H1 (cell line): Measurements from ENCODE around the gene EEPD1. TPM values are rescaled to one million over a fixed set of nuclear protein-coding genes. Genes with fewer than 3 reads are reported as not detected.

Source experiments
- BACH1 ChIP-seq: IDR thresholded peaks from 2 replicates; pipeline ENCODE4 v1.6.1; 2012; ENCODE audit warnings: low read length, improper control_type of control experiment
- CHD2 ChIP-seq: IDR thresholded peaks from 2 replicates; pipeline ENCODE4 v1.6.1; 2012; ENCODE audit warnings: low read length, improper control_type of control experiment
- EGR1 ChIP-seq: IDR thresholded peaks from 2 replicates; pipeline ENCODE4 v1.6.1; 2011; ENCODE audit warnings: low read depth, low read length, borderline replicate concordance
- FOSL1 ChIP-seq: IDR thresholded peaks from 2 replicates; pipeline ENCODE4 v1.6.1; 2011; ENCODE audit warnings: mild to moderate bottlenecking, low read depth, low read length, moderate library complexity; ENCODE audit not compliant: insufficient read depth
- GABPA ChIP-seq: IDR thresholded peaks from 2 replicates; pipeline ENCODE4 v1.6.1; 2011; ENCODE audit warnings: mild to moderate bottlenecking, low read length, moderate library complexity, borderline replicate concordance; ENCODE audit not compliant: insufficient read depth
- HDAC2 ChIP-seq, 2 experiments: fragments of 300-600 bp in 1 of 2; sonication (generic) in 1 of 2; IDR thresholded peaks; 2 replicates each; pipeline ENCODE4 v1.6.1; 2011 to 2012; ENCODE audit warnings: low read depth in 2 of 2, low read length in 2 of 2, mild to moderate bottlenecking in 2 of 2, moderate library complexity in 2 of 2, borderline replicate concordance in 1 of 2, inconsistent platforms in 1 of 2
- JUN ChIP-seq: IDR thresholded peaks from 2 replicates; pipeline ENCODE4 v1.6.1; 2011; ENCODE audit warnings: low read depth, mild to moderate bottlenecking, improper control_type of control experiment, low read length
- KDM1A ChIP-seq: fragments of 200-600, 300-600 bp; sonication (generic); IDR thresholded peaks from 2 replicates; pipeline ENCODE4 v1.7.1; 2016; ENCODE audit warnings: mild to moderate bottlenecking, low read length, borderline replicate concordance
- KDM4A ChIP-seq: IDR thresholded peaks from one replicate; pipeline ENCODE4 v1.7.1; 2012; ENCODE audit warnings: low read depth, mild to moderate bottlenecking, moderate library complexity, low read length, inconsistent platforms; ENCODE audit not compliant: severe bottlenecking
- NRF1 ChIP-seq: IDR thresholded peaks from 2 replicates; pipeline ENCODE4 v1.6.1; 2011; ENCODE audit warnings: mild to moderate bottlenecking, low read depth, low read length, improper control_type of control experiment
- POLR2AphosphoS5 ChIP-seq: IDR thresholded peaks from 2 replicates; pipeline ENCODE4 v1.6.1; 2011; ENCODE audit warnings: low read depth, low read length
- RFX5 ChIP-seq: IDR thresholded peaks from 2 replicates; pipeline ENCODE4 v1.6.1; 2011; ENCODE audit warnings: low read depth, low read length, improper control_type of control experiment, borderline replicate concordance
- SIN3A ChIP-seq, 2 experiments: IDR thresholded peaks in 1 of 2; conservative IDR thresholded peaks in 1 of 2; 2 replicates each; pipeline ENCODE4 v1.6.1; 2011 to 2012; ENCODE audit warnings: low read length in 2 of 2, improper control_type of control experiment in 1 of 2, low read depth in 1 of 2, mild to moderate bottlenecking in 1 of 2
- SIRT6 ChIP-seq: IDR thresholded peaks from one replicate; pipeline ENCODE4 v1.7.1; 2012; ENCODE audit warnings: low read length, inconsistent platforms
- SP2 ChIP-seq: IDR thresholded peaks from 2 replicates; pipeline ENCODE4 v1.6.1; 2012; ENCODE audit warnings: mild to moderate bottlenecking, low read length, inconsistent platforms
- SP4 ChIP-seq: IDR thresholded peaks from 2 replicates; pipeline ENCODE4 v1.6.1; 2012; ENCODE audit warnings: low read length, inconsistent platforms
- SUZ12 ChIP-seq: fragments of 200-600 bp; sonication (generic); IDR thresholded peaks from 2 replicates; pipeline ENCODE4 v1.6.1; 2012; ENCODE audit warnings: mild to moderate bottlenecking, inconsistent platforms, low read length, moderate library complexity, mixed read lengths
- YY1 ChIP-seq: IDR thresholded peaks from 2 replicates; pipeline ENCODE4 v1.6.1; 2011; ENCODE audit warnings: low read depth, mild to moderate bottlenecking, low read length
- polyA plus RNA-seq, 7 experiments: library from polyadenylated mRNA; depleted of rRNA in 3 of 7; stranded (reverse) in 5 of 7; unstranded in 2 of 7; fragments of >200 nt in 5 of 7; fragments of 200-250 nt in 2 of 7; gene quantifications; 1 replicate in 5 of 7; 2 replicates in 1 of 7; 4 replicates in 1 of 7; pipeline versions ENCODE4 v1.2.1 to v1.2.3, GENCODE V29; 2011 to 2013; ENCODE audit warnings: missing spikeins in 2 of 7, mixed read lengths in 2 of 7
- total RNA-seq: library from RNA; stranded (reverse); fragmentation: NEBNext Ultra II Directional; extraction: Animal tissue kit (Norgen Biotek cat#: 25700); gene quantifications from 2 replicates; pipeline ENCODE4 v1.2.1, GENCODE V29; 2021
- TF ChIP-seq, protein P1 (sequence below): IDR thresholded peaks from 2 replicates; pipeline ENCODE4 v1.6.1; 2011; ENCODE audit warnings: low read depth, mild to moderate bottlenecking, low read length; ENCODE audit not compliant: insufficient read depth

EEPD1 gene
- total and polyA plus RNA-seq, 2 of the 8 experiments (the other 6 are each of a cell fraction or from before 2014, with no cell fraction given), result 3.1 to 7.8 TPM

DNA sequence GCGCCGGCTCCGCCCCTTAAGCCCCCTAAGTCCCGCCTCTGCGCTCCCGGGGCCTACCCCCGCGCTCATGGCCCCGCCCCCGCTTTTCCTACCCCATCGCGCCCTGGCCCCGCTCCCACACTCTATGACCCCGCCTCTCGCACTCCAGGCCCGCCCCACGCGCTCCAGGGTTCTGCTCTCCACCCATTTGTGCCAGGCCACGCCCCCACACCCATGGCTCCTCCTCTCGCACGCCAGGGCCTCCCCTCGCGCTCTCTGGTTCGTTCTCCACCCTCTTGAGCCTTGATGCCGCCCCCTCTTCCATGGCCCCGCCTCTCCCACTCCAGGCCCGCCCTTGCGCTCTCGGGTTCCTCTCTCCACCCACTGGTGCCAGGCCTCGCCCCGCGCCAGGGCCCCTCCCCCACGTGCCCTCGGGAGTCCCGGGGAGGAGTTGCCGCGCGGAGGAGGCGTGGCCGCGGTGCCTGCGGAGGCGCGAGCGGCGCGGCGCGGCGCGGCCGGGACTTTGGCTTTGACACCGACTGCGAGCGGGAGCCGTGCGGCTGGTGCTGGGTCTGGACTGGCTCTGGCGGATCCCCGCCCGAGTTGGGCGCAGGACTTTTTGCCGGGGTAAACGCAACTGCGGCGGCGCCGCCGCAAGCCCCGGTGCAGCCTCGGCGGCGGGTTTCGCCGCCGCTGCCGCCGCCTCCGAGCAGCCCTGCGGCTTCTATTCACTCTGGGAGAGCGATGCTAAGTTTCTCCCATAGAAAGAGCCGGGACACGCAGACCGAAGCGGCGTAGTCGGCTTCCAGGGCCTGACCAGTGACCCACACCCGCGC is at the start of gene EEPD1 (continued):
- TF ChIP-seq GABPA, result no peak
- TF ChIP-seq POLR2AphosphoS5, result no peak
- TF ChIP-seq, protein P1, sequence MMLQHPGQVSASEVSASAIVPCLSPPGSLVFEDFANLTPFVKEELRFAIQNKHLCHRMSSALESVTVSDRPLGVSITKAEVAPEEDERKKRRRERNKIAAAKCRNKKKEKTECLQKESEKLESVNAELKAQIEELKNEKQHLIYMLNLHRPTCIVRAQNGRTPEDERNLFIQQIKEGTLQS, result no peak
- no peak for TF ChIP-seq CHD2
- no peak for TF ChIP-seq SIN3A (conservative IDR thresholded peaks at IDR 0.05 in 1 of 2, IDR thresholded peaks at IDR 0.05 in 1 of 2; ENCODE audit: low read depth in 1 of 2, low read length in 2 of 2)
- TF ChIP-seq EGR1, result no peak
- peak; percentile 80 for TF ChIP-seq KDM4A
- no peak for TF ChIP-seq NRF1
- no peak for TF ChIP-seq SP2
- peak; percentile 41; the same call in 1 of the 2 replicates for TF ChIP-seq SUZ12
- no peak for TF ChIP-seq FOSL1
- TF ChIP-seq RFX5, result no peak
- peak; percentile 85; the same call in 1 of the 2 replicates for TF ChIP-seq BACH1
- no peak for TF ChIP-seq YY1
- no peak for TF ChIP-seq KDM1A
- no peak for TF ChIP-seq JUN
- peak; percentile 73; the same call in 1 of the 2 replicates for TF ChIP-seq SP4
- TF ChIP-seq SIRT6, result no peak
- TF ChIP-seq HDAC2 (IDR thresholded peaks at IDR 0.05; ENCODE audit: borderline replicate concordance in 1 of 2, low read depth in 2 of 2, low read length in 2 of 2), result peak; percentile 90 to 95; a peak in 2 of 4 replicates
